DOHH2 (cell line): ENCODE measurements around the gene TGFBR3.

Experiments used
- H3F3A ChIP-seq: fragments of 200-600 bp; sonication (generic), shearing (Covaris generic); 2 replicates; pipeline ENCODE4 v1.6.0; 2016; ENCODE audit warnings: antibody characterized with exemption, mild to moderate bottlenecking; ENCODE audit not compliant: control insufficient read depth, insufficient read depth
- H3K27ac ChIP-seq: fragments of 200-600 bp; sonication (generic); 2 replicates; pipeline ENCODE4 v1.5.1; 2014; ENCODE audit warnings: low read depth, mild to moderate bottlenecking, low read length, moderate library complexity
- H3K27me3 ChIP-seq: fragments of 200-600 bp; sonication (generic); 2 replicates; pipeline ENCODE4 v1.6.1; 2014; ENCODE audit warnings: mild to moderate bottlenecking, low read length, mixed read lengths; ENCODE audit not compliant: control insufficient read depth
- H3K36me3 ChIP-seq: fragments of 200-600 bp; sonication (generic); 2 replicates; pipeline ENCODE4 v1.6.1; 2014; ENCODE audit warnings: mild to moderate bottlenecking, low read length, moderate library complexity, mixed read lengths; ENCODE audit not compliant: control insufficient read depth
- H3K4me1 ChIP-seq: fragments of 200-600 bp; sonication (generic); 2 replicates; pipeline ENCODE4 v1.6.1; 2014; ENCODE audit warnings: mild to moderate bottlenecking, low read length, mixed read lengths; ENCODE audit not compliant: control insufficient read depth
- H3K4me2 ChIP-seq: fragments of 200-600 bp; sonication (generic); 2 replicates; pipeline ENCODE4 v1.6.0; 2014; ENCODE audit warnings: mild to moderate bottlenecking, low read length, moderate library complexity
- H3K4me3 ChIP-seq: fragments of 200-600 bp; sonication (generic); 2 replicates; pipeline ENCODE4 v1.5.1; 2014; ENCODE audit warnings: mild to moderate bottlenecking, low read length, mixed read lengths
- H3K79me2 ChIP-seq: fragments of 200-600 bp; sonication (generic); 2 replicates; pipeline ENCODE4 v1.6.1; 2014; ENCODE audit warnings: mild to moderate bottlenecking, low read length, mixed read lengths; ENCODE audit not compliant: control insufficient read depth
- H3K9me2 ChIP-seq: fragments of 200-600 bp; sonication (generic); replicated peaks from 2 replicates; pipeline ENCODE4 v1.6.1; 2014; ENCODE audit warnings: mild to moderate bottlenecking, low read length, mixed read lengths; ENCODE audit not compliant: control insufficient read depth
- H3K9me3 ChIP-seq: fragments of 200-600 bp; sonication (generic); 2 replicates; pipeline ENCODE4 v1.6.1; 2014; ENCODE audit warnings: antibody characterized with exemption, low read length, mixed read lengths; ENCODE audit not compliant: control insufficient read depth, insufficient read depth
- H4K20me1 ChIP-seq: fragments of 200-600 bp; sonication (generic); 2 replicates; pipeline ENCODE4 v1.6.0; 2014; ENCODE audit warnings: low read depth, mild to moderate bottlenecking, antibody characterized with exemption, low read length, moderate library complexity; ENCODE audit not compliant: control insufficient read depth, insufficient read depth
- CTCF ChIP-seq: fragments of 200-600 bp; sonication (generic); IDR thresholded peaks from one replicate; pipeline ENCODE4 v1.5.1; 2014; ENCODE audit warnings: antibody characterized with exemption, mild to moderate bottlenecking, low read depth, low read length; ENCODE audit not compliant: poor library complexity, severe bottlenecking
- EZH2phosphoT487 ChIP-seq: fragments of 200-600 bp; sonication (generic); IDR thresholded peaks from 2 replicates; pipeline ENCODE4 v1.6.1; 2017; ENCODE audit warnings: borderline replicate concordance, mild to moderate bottlenecking, antibody characterized with exemption, low read length, moderate library complexity, mixed read lengths

TGFBR3 gene

GRCh38 chr1:91778964-91779363, 107.0 kb downstream of the TGFBR3 start:
- Histone ChIP-seq H3K4me1 (no peaks in the 10 kb centered on the region), H3K9me2 (no peaks in the 10 kb centered on the region), H3K4me3 (no peak overlapping the region), H3K79me2 (no peaks in the 10 kb centered on the region), H3K27ac (no peak overlapping the region), H3K4me2 (no peak overlapping the region), H3K9me3 (no peaks in the 10 kb centered on the region), H3K36me3 (no peaks in the 10 kb centered on the region), H3K27me3 (no peaks in the 10 kb centered on the region), H4K20me1 (no peaks in the 10 kb centered on the region), H3F3A (no peaks in the 10 kb centered on the region)
- TF ChIP-seq EZH2phosphoT487 (no peak), CTCF (no peak)

GRCh38 chr1:91777630-91778300, 108.2 kb downstream of the TGFBR3 start:
- Histone ChIP-seq H3K9me3 (no peaks in the 10 kb centered on the region), H3K27ac (no peak overlapping the region), H3F3A (no peaks in the 10 kb centered on the region), H4K20me1 (no peaks in the 10 kb centered on the region), H3K79me2 (no peaks in the 10 kb centered on the region), H3K27me3 (no peaks in the 10 kb centered on the region), H3K4me1 (no peaks in the 10 kb centered on the region), H3K4me3 (no peak overlapping the region), H3K9me2 (no peaks in the 10 kb centered on the region), H3K36me3 (no peaks in the 10 kb centered on the region), H3K4me2 (no peak overlapping the region)
- TF ChIP-seq CTCF = no peak
- TF ChIP-seq EZH2phosphoT487 = no peak

- H3K4me3 ChIP-seq = no peak overlapping the region
- H3K27ac ChIP-seq = no peak overlapping the region
- H3K9me2 ChIP-seq = no peaks in the 10 kb centered on the region
- H4K20me1 ChIP-seq = no peaks in the 10 kb centered on the region
- H3K27me3 ChIP-seq = no peaks in the 10 kb centered on the region
- H3K4me2 ChIP-seq = no peak overlapping the region
- H3K9me3 ChIP-seq = no peaks in the 10 kb centered on the region
- H3K79me2 ChIP-seq = no peaks in the 10 kb centered on the region
- H3K4me1 ChIP-seq = no peaks in the 10 kb centered on the region
- no peak for TF ChIP-seq CTCF
- H3F3A ChIP-seq = no peaks in the 10 kb centered on the region
- H3K36me3 ChIP-seq = no peaks in the 10 kb centered on the region
Observed at GRCh38 chr1:91777196-91777595, 108.8 kb downstream of the TGFBR3 start.
